CD14-positive monocyte (primary cell): ENCODE measurements around the gene PNPLA3. TPM values are rescaled to one million over a fixed set of nuclear protein-coding genes. Genes with fewer than 3 reads are reported as not detected.

Experiments used
- DNase-seq, 3 donors: peaks; one replicate each; pipeline ENCODE4 v3.0.0-alpha.2; 2011 to 2022
- H2AFZ ChIP-seq: 2 replicates; pipeline ENCODE4 v1.6.0; 2012; ENCODE audit warnings: mild to moderate bottlenecking, low read depth, low read length, inconsistent platforms; ENCODE audit not compliant: insufficient read depth, poor library complexity, severe bottlenecking
- H3K27ac ChIP-seq, 2 donors: 1 replicate in 1 of 2; 2 replicates in 1 of 2; pipeline ENCODE4 v1.5.1; 2012 to 2013; ENCODE audit warnings: low read length in 2 of 2, control low read depth in 1 of 2, inconsistent platforms in 1 of 2, low read depth in 1 of 2, mild to moderate bottlenecking in 1 of 2
- H3K27me3 ChIP-seq, 2 donors: one replicate each; pipeline versions ENCODE4 v1.6.0 to v1.6.1; 2011 to 2013; ENCODE audit warnings: low read length in 2 of 2; ENCODE audit not compliant: control insufficient read depth in 2 of 2, insufficient read depth in 2 of 2
- H3K36me3 ChIP-seq, 2 donors: replicated peaks in 1 of 2; 1 replicate in 1 of 2; 2 replicates in 1 of 2; pipeline versions ENCODE4 v1.5.1 to v1.6.1; 2012 to 2013; ENCODE audit warnings: low read length in 2 of 2, control low read depth in 1 of 2, inconsistent platforms in 1 of 2, mild to moderate bottlenecking in 1 of 2; ENCODE audit not compliant: insufficient read depth in 2 of 2, control insufficient read depth in 1 of 2
- H3K4me1 ChIP-seq, 2 donors: 1 replicate in 1 of 2; 2 replicates in 1 of 2; pipeline versions ENCODE4 v1.5.1 to v1.6.1; 2012 to 2013; ENCODE audit warnings: low read length in 2 of 2, control low read depth in 1 of 2, inconsistent platforms in 1 of 2, mild to moderate bottlenecking in 1 of 2, moderate library complexity in 1 of 2; ENCODE audit not compliant: insufficient read depth in 2 of 2, control insufficient read depth in 1 of 2
- H3K4me2 ChIP-seq: replicated peaks from 2 replicates; pipeline ENCODE3; 2012; ENCODE audit warnings: low read length, moderate library complexity, mild to moderate bottlenecking; ENCODE audit not compliant: poor library complexity, severe bottlenecking; ENCODE audit errors: extremely low read depth
- H3K4me3 ChIP-seq, 3 experiments: fragments of 200-600 bp in 1 of 3; sonication (generic) in 1 of 3; replicated peaks in 1 of 3; 1 replicate in 2 of 3; 2 replicates in 1 of 3; pipeline ENCODE4 v1.5.1; 2011 to 2013; ENCODE audit warnings: low read length in 3 of 3, mild to moderate bottlenecking in 3 of 3, control low read depth in 2 of 3, low read depth in 2 of 3, inconsistent platforms in 1 of 3, moderate library complexity in 1 of 3
- H3K79me2 ChIP-seq: 2 replicates; pipeline ENCODE4 v1.6.0; 2012; ENCODE audit warnings: mild to moderate bottlenecking, control low read depth, inconsistent platforms, low read length, moderate library complexity; ENCODE audit not compliant: insufficient read depth
- H3K9ac ChIP-seq: 2 replicates; pipeline ENCODE4 v1.6.0; 2017; ENCODE audit warnings: low read length, mild to moderate bottlenecking; ENCODE audit not compliant: insufficient read depth, poor library complexity, severe bottlenecking
- H3K9me3 ChIP-seq, 2 donors: replicated peaks in 1 of 2; 1 replicate in 1 of 2; 2 replicates in 1 of 2; pipeline versions ENCODE4 v1.5.1 to v1.6.1; 2012 to 2013; ENCODE audit warnings: low read length in 2 of 2, control low read depth in 1 of 2; ENCODE audit not compliant: control insufficient read depth in 1 of 2, insufficient read depth in 1 of 2
- H4K20me1 ChIP-seq: 2 replicates; pipeline ENCODE4 v1.6.0; 2012; ENCODE audit warnings: mild to moderate bottlenecking, low read length, control low read depth, moderate library complexity; ENCODE audit not compliant: insufficient read depth
- H3K27ac Mint-ChIP-seq, 7 donors: one replicate each; pipeline ENCODE4 v1.8.0; 2020; ENCODE audit warnings: mild to moderate bottlenecking in 7 of 7, mixed read lengths in 7 of 7, moderate library complexity in 6 of 7, inconsistent platforms in 2 of 7
- H3K27me3 Mint-ChIP-seq, 3 donors: one replicate each; pipeline ENCODE4 v1.8.0; 2021 to 2022; ENCODE audit warnings: low read depth in 3 of 3, mild to moderate bottlenecking in 3 of 3, mixed read lengths in 3 of 3, moderate library complexity in 3 of 3, inconsistent platforms in 1 of 3
- H3K36me3 Mint-ChIP-seq, 2 donors: one replicate each; pipeline ENCODE4 v1.8.0; 2020; ENCODE audit warnings: mixed read lengths in 2 of 2, inconsistent platforms in 1 of 2, mild to moderate bottlenecking in 1 of 2
- H3K4me1 Mint-ChIP-seq: one replicate; pipeline ENCODE4 v1.8.0; 2020; ENCODE audit warnings: mild to moderate bottlenecking, mixed read lengths
- H3K4me3 Mint-ChIP-seq, 2 donors: one replicate each; pipeline ENCODE4 v1.8.0; 2020; ENCODE audit warnings: mild to moderate bottlenecking in 2 of 2, mixed read lengths in 2 of 2, moderate library complexity in 1 of 2
- H3K9me3 Mint-ChIP-seq, 7 donors: one replicate each; pipeline ENCODE4 v1.8.0; 2020 to 2022; ENCODE audit warnings: mixed read lengths in 7 of 7, mild to moderate bottlenecking in 6 of 7, moderate library complexity in 6 of 7, inconsistent platforms in 2 of 7
- WGBS: methylation state at CpG from one replicate; pipeline ENCODE4 v1.1.5; 2013; ENCODE audit warnings: missing lambda C conversion rate; ENCODE audit not compliant: insufficient coverage; 5-methylcytosine and 5-hydroxymethylcytosine counted together
- intact Hi-C, 2 donors: fragments of 100-400 bp; cut with micrococcal nuclease; formaldehyde crosslinking; loops; one replicate each; pipeline versions ENCODE4 v1.15.0 to v1.15.1; 2023
- polyA plus RNA-seq, 3 donors: library from polyadenylated mRNA; depleted of rRNA in 1 of 3; unstranded in 2 of 3; stranded (reverse) in 1 of 3; fragments of 300-500 nt in 2 of 3; fragments of >200 nt in 1 of 3; fragmentation: Illumina TruSeq in 2 of 3; gene quantifications; 1 replicate in 2 of 3; 2 replicates in 1 of 3; pipeline ENCODE4 v1.2.3, GENCODE V29; 2012 to 2021
- TF ChIP-seq, protein P1 (sequence below): fragments of 200-600 bp; IDR thresholded peaks from one replicate; pipeline ENCODE4 v1.8.0; 2022; ENCODE audit warnings: antibody characterized with exemption, mild to moderate bottlenecking

The PNPLA3 gene
- polyA plus RNA-seq, 3 donors = not detected

DNA sequence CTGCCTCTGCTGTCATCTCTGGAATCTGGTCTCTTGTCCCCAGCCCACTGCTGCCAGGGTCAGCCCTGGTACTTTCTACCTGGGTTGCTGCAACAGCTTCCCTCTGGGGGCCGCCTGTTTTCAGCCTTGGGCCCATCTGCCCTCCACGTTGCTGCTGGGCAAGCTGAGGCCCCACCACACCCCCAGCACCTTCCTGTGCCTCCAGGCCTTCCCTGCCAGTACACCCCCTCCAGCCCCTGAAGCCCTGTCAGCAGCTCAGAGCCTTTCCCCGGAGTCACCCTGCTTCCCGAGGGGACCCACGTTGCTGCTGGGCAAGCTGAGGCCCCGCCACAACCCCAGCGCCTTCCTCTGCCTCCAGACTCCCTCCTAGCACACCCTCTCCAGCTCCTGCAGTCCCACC lies 28.4 kb downstream of the PNPLA3 start:
- Histone ChIP-seq H3K9me3 (no peaks in the 10 kb centered on the region), H3K9ac (no peak overlapping the region), H3K79me2 (peaks cover 13% of the 10 kb centered on the region), H3K4me1 (peaks cover 21 to 29% of the 10 kb centered on the region in 2 donors), H2AFZ (no peak overlapping the region), H3K4me3 (no peak overlapping the region), H3K4me2 (no peak overlapping the region), H4K20me1 (peaks cover 6% of the 10 kb centered on the region), H3K36me3 (no peaks in the 10 kb centered on the region), H3K27ac (no peak overlapping the region), H3K27me3 (no peaks in the 10 kb centered on the region)
- no peak for DNase-seq
- H3K4me1 Mint-ChIP-seq = peaks cover 25% of the 10 kb centered on the region
- H3K9me3 Mint-ChIP-seq = no peaks in the 10 kb centered on the region
- intact Hi-C loops = no loop called here
- peaks cover 2 to 10% (median 6%) of the 10 kb centered on the region in 3 donors for H3K27me3 Mint-ChIP-seq
- H3K36me3 Mint-ChIP-seq = no peaks in the 10 kb centered on the region
- peak overlapping the region in 1 of 7 donors; percentile 67 for H3K27ac Mint-ChIP-seq
- H3K4me3 Mint-ChIP-seq = no peak overlapping the region
- TF ChIP-seq, protein P1, sequence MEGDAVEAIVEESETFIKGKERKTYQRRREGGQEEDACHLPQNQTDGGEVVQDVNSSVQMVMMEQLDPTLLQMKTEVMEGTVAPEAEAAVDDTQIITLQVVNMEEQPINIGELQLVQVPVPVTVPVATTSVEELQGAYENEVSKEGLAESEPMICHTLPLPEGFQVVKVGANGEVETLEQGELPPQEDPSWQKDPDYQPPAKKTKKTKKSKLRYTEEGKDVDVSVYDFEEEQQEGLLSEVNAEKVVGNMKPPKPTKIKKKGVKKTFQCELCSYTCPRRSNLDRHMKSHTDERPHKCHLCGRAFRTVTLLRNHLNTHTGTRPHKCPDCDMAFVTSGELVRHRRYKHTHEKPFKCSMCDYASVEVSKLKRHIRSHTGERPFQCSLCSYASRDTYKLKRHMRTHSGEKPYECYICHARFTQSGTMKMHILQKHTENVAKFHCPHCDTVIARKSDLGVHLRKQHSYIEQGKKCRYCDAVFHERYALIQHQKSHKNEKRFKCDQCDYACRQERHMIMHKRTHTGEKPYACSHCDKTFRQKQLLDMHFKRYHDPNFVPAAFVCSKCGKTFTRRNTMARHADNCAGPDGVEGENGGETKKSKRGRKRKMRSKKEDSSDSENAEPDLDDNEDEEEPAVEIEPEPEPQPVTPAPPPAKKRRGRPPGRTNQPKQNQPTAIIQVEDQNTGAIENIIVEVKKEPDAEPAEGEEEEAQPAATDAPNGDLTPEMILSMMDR = no peak
- WGBS = 75% methylated on average over 7 of the region's 7 CpGs

DNA sequence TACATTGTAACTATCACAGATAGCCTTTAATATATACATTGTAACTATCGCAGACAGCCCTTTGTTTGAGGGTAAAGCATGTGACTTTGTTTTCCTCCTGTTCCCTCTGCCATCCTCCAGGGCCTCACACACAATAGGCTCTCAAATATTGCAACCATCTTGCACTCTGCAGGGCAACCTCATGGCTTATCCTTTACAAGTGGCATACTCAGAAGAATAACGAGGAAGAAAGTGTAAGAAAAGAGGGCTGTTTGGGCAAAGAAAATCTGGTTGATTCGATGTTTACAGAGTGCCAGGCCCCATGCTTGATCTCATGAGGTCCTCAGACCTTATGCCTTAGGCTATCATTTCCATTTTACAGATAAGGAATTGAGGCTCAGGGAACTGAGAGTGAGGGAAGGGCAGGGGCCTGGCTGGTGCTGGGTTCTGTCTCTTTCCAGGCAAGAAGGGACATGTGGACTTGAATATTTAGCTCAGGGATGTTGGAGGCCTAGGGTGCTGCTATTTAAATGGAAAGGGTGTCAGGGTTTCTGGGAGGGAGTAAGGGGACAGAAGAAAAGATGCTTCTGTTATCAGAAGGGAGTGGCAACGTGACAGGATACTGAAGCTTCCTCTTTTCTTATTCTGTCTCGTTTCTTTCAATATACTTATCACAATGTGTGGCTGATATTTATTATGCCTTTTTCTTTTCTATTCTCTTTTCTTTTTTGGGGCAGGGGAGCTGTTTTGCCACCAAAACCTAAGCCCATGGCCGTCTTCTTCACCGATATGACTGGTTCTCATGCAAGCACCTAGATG lies 30.6 kb downstream of the PNPLA3 start:
- DNase-seq = peak in 2 of 3 donors; percentile 3 to 19
- peak overlapping the region; percentile 73 to 94 (median 74) for H3K4me3 ChIP-seq
- peaks cover 21 to 30% of the 10 kb centered on the region in 2 donors for H3K4me1 ChIP-seq
- 51% methylated on average over 4 of the region's 7 CpGs for WGBS
- intact Hi-C loops = no loop called here
- H3K36me3 ChIP-seq = no peaks in the 10 kb centered on the region
- peak overlapping the region; percentile 82 for H3K9ac ChIP-seq
- Mint-ChIP-seq H3K4me3 (peak overlapping the region; percentile 88 to 97), H3K9me3 (no peaks in the 10 kb centered on the region), H3K27ac (peak overlapping the region; percentile 30 to 94 (median 91)), H3K36me3 (peaks cover 1 to 3% of the 10 kb centered on the region in 2 donors), H3K27me3 (peaks cover 2 to 10% (median 6%) of the 10 kb centered on the region in 3 donors), H3K4me1 (peaks cover 29% of the 10 kb centered on the region)
- TF ChIP-seq, protein P1 = no peak
- peak overlapping the region; percentile 98 for H3K4me2 ChIP-seq
- H3K9me3 ChIP-seq = no peaks in the 10 kb centered on the region
- H2AFZ ChIP-seq = peak overlapping the region; percentile 97
- H3K79me2 ChIP-seq = peaks cover 34% of the 10 kb centered on the region
- no peaks in the 10 kb centered on the region for H3K27me3 ChIP-seq
- peaks cover 14% of the 10 kb centered on the region for H4K20me1 ChIP-seq
- peak overlapping the region in 1 of 2 donors; percentile 90 for H3K27ac ChIP-seq
